Neural progenitor cell (in vitro differentiated cells): ENCODE data around the gene ARID5B. TPM values are rescaled to one million over a fixed set of nuclear protein-coding genes. Genes with fewer than 3 reads are reported as not detected.

Experiments
- DNase-seq: peaks from one replicate; pipeline ENCODE4 v3.0.0-alpha.2; 2016; ENCODE audit warnings: low spot score
- H2AFZ ChIP-seq: fragments of 200-600 bp; sonication (generic); replicated peaks from 2 replicates; pipeline ENCODE4 v1.6.1; 2016; ENCODE audit warnings: antibody characterized with exemption
- H3F3A ChIP-seq: fragments of 200-600 bp; sonication (generic); 2 replicates; pipeline ENCODE4 v1.6.1; 2016; ENCODE audit warnings: antibody characterized with exemption, low read depth
- H3K27ac ChIP-seq: fragments of 200-600 bp; sonication (generic); 2 replicates; pipeline ENCODE4 v1.5.1; 2016; ENCODE audit warnings: mild to moderate bottlenecking
- H3K27me3 ChIP-seq: fragments of 200-600 bp; sonication (generic); 2 replicates; pipeline ENCODE4 v1.6.1; 2016; ENCODE audit warnings: mild to moderate bottlenecking, moderate library complexity
- H3K36me3 ChIP-seq: fragments of 200-600 bp; sonication (generic); 2 replicates; pipeline ENCODE4 v1.5.1; 2016
- H3K4me1 ChIP-seq: fragments of 200-600 bp; sonication (generic); 2 replicates; pipeline ENCODE4 v1.6.1; 2016; ENCODE audit warnings: mixed run types
- H3K4me2 ChIP-seq: fragments of 200-600 bp; sonication (generic); 2 replicates; pipeline ENCODE4 v1.6.1; 2016
- H3K4me3 ChIP-seq: fragments of 200-600 bp; sonication (generic); 2 replicates; pipeline ENCODE4 v1.5.1; 2016
- H3K79me2 ChIP-seq: fragments of 200-600 bp; sonication (generic); 2 replicates; pipeline ENCODE4 v1.6.1; 2016; ENCODE audit warnings: low read depth
- H3K9ac ChIP-seq: fragments of 200-600 bp; sonication (generic); 2 replicates; pipeline ENCODE4 v1.6.1; 2016
- H3K9me3 ChIP-seq: fragments of 200-600 bp; sonication (generic); 2 replicates; pipeline ENCODE4 v1.5.1; 2016; ENCODE audit warnings: low read depth
- H4K20me1 ChIP-seq: fragments of 200-600 bp; sonication (generic); 2 replicates; pipeline ENCODE4 v1.6.1; 2016; ENCODE audit warnings: low read depth
- H3K27ac Mint-ChIP-seq: 3 replicates; pipeline ENCODE4 v1.8.0; 2021; ENCODE audit warnings: mixed read lengths
- H3K27me3 Mint-ChIP-seq: 2 replicates; pipeline ENCODE4 v1.8.0; 2022; ENCODE audit warnings: low read depth, mild to moderate bottlenecking, inconsistent platforms, moderate library complexity, mixed read lengths; ENCODE audit not compliant: insufficient read depth
- H3K36me3 Mint-ChIP-seq: 3 replicates; pipeline ENCODE4 v1.8.0; 2021; ENCODE audit warnings: mixed read lengths
- H3K4me1 Mint-ChIP-seq: 3 replicates; pipeline ENCODE4 v1.8.0; 2021; ENCODE audit warnings: mixed read lengths
- H3K4me3 Mint-ChIP-seq: 3 replicates; pipeline ENCODE4 v1.8.0; 2021; ENCODE audit warnings: mild to moderate bottlenecking, moderate library complexity, mixed read lengths
- H3K9me3 Mint-ChIP-seq: 3 replicates; pipeline ENCODE4 v1.8.0; 2020; ENCODE audit warnings: mixed read lengths
- CTCF ChIP-seq: fragments of 200-600 bp; sonication (generic); IDR thresholded peaks from 2 replicates; pipeline ENCODE4 v1.5.1; 2017; ENCODE audit warnings: antibody characterized with exemption, mild to moderate bottlenecking
- EZH2 ChIP-seq: fragments of 200-600 bp; sonication (generic); IDR thresholded peaks from 2 replicates; pipeline ENCODE4 v1.6.1; 2017; ENCODE audit warnings: antibody characterized with exemption, mild to moderate bottlenecking, moderate library complexity
- EZH2phosphoT487 ChIP-seq: fragments of 200-600 bp; sonication (generic); IDR thresholded peaks from 2 replicates; pipeline ENCODE4 v1.6.1; 2017; ENCODE audit warnings: antibody characterized with exemption
- total RNA-seq: library from RNA; depleted of rRNA; stranded (reverse); fragments of >200 nt; gene quantifications from 2 replicates; pipeline ENCODE4 v1.2.3, GENCODE V29; 2015; ENCODE audit warnings: low replicate concordance

The ARID5B gene
- total RNA-seq, 1 donor from 2014 or later, result 1.5 TPM

- Histone ChIP-seq H3K4me1 (no peaks in the 10 kb centered on the region), H4K20me1 (no peaks in the 10 kb centered on the region), H3K27me3 (no peaks in the 10 kb centered on the region), H3K4me3 (no peak overlapping the region), H3K9me3 (no peaks in the 10 kb centered on the region), H3K9ac (no peak overlapping the region), H3K79me2 (no peaks in the 10 kb centered on the region), H3K4me2 (no peak overlapping the region), H3K27ac (no peak overlapping the region), H3F3A (no peaks in the 10 kb centered on the region), H3K36me3 (no peaks in the 10 kb centered on the region), H2AFZ (no peak overlapping the region)
- no peak for DNase-seq
- Mint-ChIP-seq H3K27me3 (peaks cover 7% of the 10 kb centered on the region), H3K36me3 (peaks cover 21% of the 10 kb centered on the region), H3K4me1 (no peaks in the 10 kb centered on the region), H3K27ac (no peak overlapping the region), H3K9me3 (no peaks in the 10 kb centered on the region), H3K4me3 (no peak overlapping the region)
- TF ChIP-seq EZH2phosphoT487, result no peak
- TF ChIP-seq EZH2, result no peak
- no peak for TF ChIP-seq CTCF
Measured at GRCh38 chr10:62002753-62003152, 101.3 kb downstream of the ARID5B start.

- H3K9me3 ChIP-seq, result no peaks in the 10 kb centered on the region
- no peaks in the 10 kb centered on the region for H3F3A ChIP-seq
- H3K4me1 ChIP-seq, result no peaks in the 10 kb centered on the region
- no peaks in the 10 kb centered on the region for H3K27me3 ChIP-seq
- no peak overlapping the region for H3K9ac ChIP-seq
- Mint-ChIP-seq H3K36me3 (peaks cover 18% of the 10 kb centered on the region), H3K4me1 (peaks cover 3% of the 10 kb centered on the region), H3K4me3 (no peak overlapping the region), H3K9me3 (no peaks in the 10 kb centered on the region), H3K27ac (no peak overlapping the region), H3K27me3 (peaks cover 7% of the 10 kb centered on the region)
- no peaks in the 10 kb centered on the region for H3K79me2 ChIP-seq
- no peak overlapping the region for H3K4me3 ChIP-seq
- no peak overlapping the region for H3K4me2 ChIP-seq
- H2AFZ ChIP-seq, result no peak overlapping the region
- no peaks in the 10 kb centered on the region for H3K36me3 ChIP-seq
- H4K20me1 ChIP-seq, result no peaks in the 10 kb centered on the region
- no peak overlapping the region for H3K27ac ChIP-seq
- TF ChIP-seq EZH2, result no peak
- no peak for TF ChIP-seq CTCF
- TF ChIP-seq EZH2phosphoT487, result no peak
- no peak for DNase-seq
Measured at GRCh38 chr10:62004042-62004441, 102.5 kb downstream of the ARID5B start.

GRCh38 chr10:62005281-62005680 lies 103.8 kb downstream of the ARID5B start:
- H3K79me2 ChIP-seq, result no peaks in the 10 kb centered on the region
- H3K9me3 ChIP-seq, result no peaks in the 10 kb centered on the region
- H3K9ac ChIP-seq, result no peak overlapping the region
- no peaks in the 10 kb centered on the region for H3F3A ChIP-seq
- TF ChIP-seq CTCF (no peak), EZH2phosphoT487 (no peak), EZH2 (no peak)
- peaks cover 11% of the 10 kb centered on the region for H3K36me3 Mint-ChIP-seq
- no peak overlapping the region for H3K4me2 ChIP-seq
- H3K36me3 ChIP-seq, result no peaks in the 10 kb centered on the region
- H3K27me3 ChIP-seq, result no peaks in the 10 kb centered on the region
- no peaks in the 10 kb centered on the region for H3K4me1 ChIP-seq
- H3K27me3 Mint-ChIP-seq, result peaks cover 5% of the 10 kb centered on the region
- H4K20me1 ChIP-seq, result no peaks in the 10 kb centered on the region
- H3K9me3 Mint-ChIP-seq, result no peaks in the 10 kb centered on the region
- no peak overlapping the region for H3K4me3 ChIP-seq
- H3K4me3 Mint-ChIP-seq, result no peak overlapping the region
- H3K4me1 Mint-ChIP-seq, result peaks cover 10% of the 10 kb centered on the region
- DNase-seq, result no peak
- H3K27ac Mint-ChIP-seq, result no peak overlapping the region
- no peak overlapping the region for H2AFZ ChIP-seq
- no peak overlapping the region for H3K27ac ChIP-seq

GRCh38 chr10:62005687-62006086 lies 104.2 kb downstream of the ARID5B start:
- Histone ChIP-seq H3K79me2 (no peaks in the 10 kb centered on the region), H3K4me3 (no peak overlapping the region), H3K27ac (no peak overlapping the region), H3K36me3 (no peaks in the 10 kb centered on the region), H4K20me1 (no peaks in the 10 kb centered on the region), H2AFZ (no peak overlapping the region), H3K4me1 (no peaks in the 10 kb centered on the region), H3K27me3 (no peaks in the 10 kb centered on the region), H3F3A (no peaks in the 10 kb centered on the region), H3K4me2 (no peak overlapping the region), H3K9me3 (no peaks in the 10 kb centered on the region), H3K9ac (no peak overlapping the region)
- H3K27me3 Mint-ChIP-seq, result peaks cover 5% of the 10 kb centered on the region
- H3K36me3 Mint-ChIP-seq, result peaks cover 10% of the 10 kb centered on the region
- peaks cover 10% of the 10 kb centered on the region for H3K4me1 Mint-ChIP-seq
- no peak for DNase-seq
- no peaks in the 10 kb centered on the region for H3K9me3 Mint-ChIP-seq
- H3K4me3 Mint-ChIP-seq, result no peak overlapping the region
- no peak for TF ChIP-seq CTCF
- no peak for TF ChIP-seq EZH2phosphoT487
- no peak for TF ChIP-seq EZH2
- no peak overlapping the region for H3K27ac Mint-ChIP-seq
